ENCODE data around the gene C19orf53. TPM values are rescaled to one million over a fixed set of nuclear protein-coding genes. Genes with fewer than 3 reads are reported as not detected.

C19orf53 gene
- total and polyA plus RNA-seq, 2 of the 13 experiments (the other 11 are each of a cell fraction or from before 2014, with no cell fraction given), result 129 to 130 TPM

- no peak for TF ChIP-seq AGO1 (IDR thresholded peaks at IDR 0.05; ENCODE audit: low read depth, low read length, poor library complexity, severe bottlenecking)
- TF ChIP-seq RAD21 (CRISPR knock-in tag; IDR thresholded peaks at IDR 0.05), result no peak
- TF ChIP-seq PRDM4 (CRISPR knock-in tag; IDR thresholded peaks at IDR 0.05; ENCODE audit: borderline replicate concordance), result no peak
These were observed 33.3 kb downstream of the C19orf53 start (continued) for GRCh38 chr19:13807421-13808021.

- intact Hi-C loops (cut with micrococcal nuclease; ENCODE audit: unreplicated experiment), result no loop called here
These were observed 34.6 kb downstream of the C19orf53 start for GRCh38 chr19:13808856-13809255.

More at GRCh38 chr19:13808856-13809255, 34.6 kb downstream of the C19orf53 start:
- ATAC-seq, result no peak
- Histone ChIP-seq H3K27me3 (ENCODE audit: control insufficient read depth in 1 of 2, insufficient read depth in 2 of 2, low read length in 2 of 2) (no peaks in the 10 kb centered on the region), H3K9me3 (ENCODE audit: low read length) (no peaks in the 10 kb centered on the region), H3K4me1 (ENCODE audit: insufficient read depth, low read length) (peaks cover 2% of the 10 kb centered on the region; the same call in 1 of the 2 replicates), H3K4me3 (replicated peaks in 1 of 3; ENCODE audit: insufficient read depth in 1 of 3, low read depth in 2 of 3, low read length in 3 of 3) (no peak overlapping the region), H2AFZ (ENCODE audit: low read length) (no peak overlapping the region), H4K20me1 (ENCODE audit: insufficient read depth, low read length) (no peaks in the 10 kb centered on the region), H3K36me3 (replicated peaks in 1 of 2; ENCODE audit: control insufficient read depth in 1 of 2, insufficient read depth in 2 of 2, low read length in 2 of 2) (no peaks in the 10 kb centered on the region), H3K4me2 (ENCODE audit: low read depth, low read length) (no peak overlapping the region), H3K79me2 (ENCODE audit: insufficient read depth, low read length) (no peaks in the 10 kb centered on the region), H3K9ac (ENCODE audit: insufficient read depth, low read depth, low read length) (no peak overlapping the region), H3K27ac (ENCODE audit: extremely low read length, insufficient read depth, low read length) (no peak overlapping the region)
- 95% methylated on average over 21 of the region's 34 CpGs for WGBS (ENCODE audit: low lambda C conversion rate)
- no peak for FAIRE-seq
- POLR2A ChIA-PET, result no interaction called here
- in situ Hi-C loops (cut with HindIII; ENCODE audit: extremely low pct_ligation_motif_present, low pct_unique_long_range_greater_than_20kb), result no loop called here
- no peak for TF ChIP-seq ZNF660 (CRISPR knock-in tag; IDR thresholded peaks at IDR 0.05; ENCODE audit: borderline replicate concordance, low read depth)
- CTCF ChIA-PET (ENCODE audit: low intra/inter-chr PET ratio, low total read pairs), result no interaction called here
- no TSS peak for BruUV-seq (replicated peaks)
- DNase-seq (ENCODE audit: low spot score), result no peak

All from HepG2 (cell line).